A549 treated with AZD2906 at 1 μM for 4 hours (cell line): ENCODE measurements around the gene DES. TPM values are rescaled to one million over a fixed set of nuclear protein-coding genes. Genes with fewer than 3 reads are reported as not detected.

Source experiments
- total RNA-seq: library from RNA; stranded (reverse); fragments of 200-300 nt; extraction: Qiagen RNA extraction; gene quantifications from 5 replicates; pipeline ENCODE4 v1.2.3, GENCODE V29; 2022

The DES gene
- 0.14 to 0.69 TPM (median 0.27 TPM) in 5 replicates for total RNA-seq

DNA sequence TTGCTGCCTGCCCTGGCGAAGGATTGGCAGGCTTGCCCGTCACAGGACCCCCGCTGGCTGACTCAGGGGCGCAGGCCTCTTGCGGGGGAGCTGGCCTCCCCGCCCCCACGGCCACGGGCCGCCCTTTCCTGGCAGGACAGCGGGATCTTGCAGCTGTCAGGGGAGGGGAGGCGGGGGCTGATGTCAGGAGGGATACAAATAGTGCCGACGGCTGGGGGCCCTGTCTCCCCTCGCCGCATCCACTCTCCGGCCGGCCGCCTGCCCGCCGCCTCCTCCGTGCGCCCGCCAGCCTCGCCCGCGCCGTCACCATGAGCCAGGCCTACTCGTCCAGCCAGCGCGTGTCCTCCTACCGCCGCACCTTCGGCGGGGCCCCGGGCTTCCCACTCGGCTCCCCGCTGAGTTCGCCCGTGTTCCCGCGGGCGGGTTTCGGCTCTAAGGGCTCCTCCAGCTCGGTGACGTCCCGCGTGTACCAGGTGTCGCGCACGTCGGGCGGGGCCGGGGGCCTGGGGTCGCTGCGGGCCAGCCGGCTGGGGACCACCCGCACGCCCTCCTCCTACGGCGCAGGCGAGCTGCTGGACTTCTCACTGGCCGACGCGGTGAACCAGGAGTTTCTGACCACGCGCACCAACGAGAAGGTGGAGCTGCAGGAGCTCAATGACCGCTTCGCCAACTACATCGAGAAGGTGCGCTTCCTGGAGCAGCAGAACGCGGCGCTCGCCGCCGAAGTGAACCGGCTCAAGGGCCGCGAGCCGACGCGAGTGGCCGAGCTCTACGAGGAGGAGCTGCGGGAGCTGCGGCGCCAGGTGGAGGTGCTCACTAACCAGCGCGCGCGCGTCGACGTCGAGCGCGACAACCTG, at the start of gene DES:
DES (plus strand) TSS at position 223 of the 857 bp plus-strand sequence; CDS start at position 309, 86 bp downstream.

DNA sequence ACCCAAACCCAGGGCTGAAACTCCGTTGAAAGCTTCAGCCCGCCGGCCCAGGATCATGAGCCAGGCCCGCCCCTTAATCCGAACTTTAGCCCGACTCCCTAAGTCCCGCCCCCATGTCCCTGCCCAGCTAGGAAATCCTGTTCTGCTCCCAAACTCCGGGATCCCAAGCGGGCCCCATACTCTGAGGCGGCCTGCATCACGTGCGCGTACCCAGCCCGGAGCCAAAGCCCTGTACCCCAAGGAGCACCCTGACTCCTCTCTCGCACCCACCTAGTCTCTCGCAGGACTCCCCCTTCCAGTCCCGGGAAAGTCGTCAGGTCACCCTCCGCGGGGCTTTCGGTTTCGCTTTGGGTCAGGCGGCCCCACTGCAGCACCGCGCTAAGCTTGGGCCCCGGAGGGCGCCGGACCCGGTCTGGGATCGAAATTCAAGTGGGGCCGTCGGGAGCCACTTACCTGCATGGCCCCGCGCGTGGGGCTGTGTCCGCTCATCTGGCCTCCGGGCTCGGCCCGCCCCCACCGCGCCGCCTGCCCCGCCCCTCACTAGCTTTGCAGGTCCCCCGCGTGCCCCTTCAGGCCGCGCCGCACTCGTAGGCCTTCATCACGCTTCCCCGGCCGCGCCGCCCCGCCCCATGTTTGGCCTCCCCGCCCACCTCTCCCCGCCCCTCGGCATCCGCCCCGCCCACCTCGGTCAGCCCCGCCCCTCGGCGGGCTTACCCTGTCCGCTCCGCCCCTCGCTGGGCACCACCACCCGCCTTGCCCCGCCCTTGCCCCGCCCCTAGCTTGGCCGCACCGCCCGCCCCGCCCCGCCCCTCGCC, 30.7 kb upstream of the DES start, which contains the start of gene DNPEP:
DNPEP (minus strand) TSS at position 607 of the 815 bp plus-strand sequence; CDS start at position 489, 118 bp downstream.

DNA sequence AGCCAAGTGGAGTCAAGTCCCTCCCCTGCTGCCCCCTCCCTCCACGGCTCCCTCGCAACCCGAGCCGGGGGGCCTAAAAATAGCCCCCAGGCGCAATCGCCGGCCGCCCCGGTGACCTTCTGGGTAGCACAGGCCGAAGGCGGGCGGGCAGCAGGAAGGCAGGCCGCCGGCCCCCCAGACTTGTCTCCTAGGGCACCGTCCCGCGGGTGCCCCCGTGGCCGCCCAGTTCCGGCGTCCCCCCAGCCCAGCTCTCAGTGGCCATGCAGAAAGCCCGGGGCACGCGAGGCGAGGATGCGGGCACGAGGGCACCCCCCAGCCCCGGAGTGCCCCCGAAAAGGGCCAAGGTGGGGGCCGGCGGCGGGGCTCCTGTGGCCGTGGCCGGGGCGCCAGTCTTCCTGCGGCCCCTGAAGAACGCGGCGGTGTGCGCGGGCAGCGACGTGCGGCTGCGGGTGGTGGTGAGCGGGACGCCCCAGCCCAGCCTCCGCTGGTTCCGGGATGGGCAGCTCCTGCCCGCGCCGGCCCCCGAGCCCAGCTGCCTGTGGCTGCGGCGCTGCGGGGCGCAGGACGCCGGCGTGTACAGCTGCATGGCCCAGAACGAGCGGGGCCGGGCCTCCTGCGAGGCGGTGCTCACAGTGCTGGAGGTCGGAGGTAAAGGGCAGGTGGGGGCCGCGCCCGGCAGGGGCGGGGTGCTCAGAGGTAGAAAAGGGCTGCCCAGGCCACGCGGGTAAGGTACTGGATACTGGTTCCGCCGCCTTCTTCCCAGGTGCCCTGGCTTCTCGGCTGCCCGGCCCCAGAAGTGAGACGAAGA, 16.7 kb downstream of the DES start, which contains the start of gene SPEG:
SPEG (plus strand) TSS at position 126 of the 808 bp plus-strand sequence; CDS start at position 261, 135 bp downstream.

Other genes with a start within 250 kb of the DES start
- gene SLC23A3, start 248.3 kb upstream of the DES start, total RNA-seq: 0.13 to 0.63 TPM (median 0.41 TPM) in 5 replicates
- gene CNPPD1, start 241.5 kb upstream of the DES start, total RNA-seq: 39.9 to 49.9 TPM (median 47.1 TPM) in 5 replicates
- gene RETREG2, start 240.1 kb upstream of the DES start, total RNA-seq: 65.5 to 83.4 TPM (median 79.7 TPM) in 5 replicates
- gene ZFAND2B, start 211.6 kb upstream of the DES start, total RNA-seq: 16.7 to 21.2 TPM (median 20.2 TPM) in 5 replicates
- 21.3 to 30.4 TPM (median 27.3 TPM) in 5 replicates for gene ABCB6, start 199.4 kb upstream of the DES start, total RNA-seq
- 39.3 to 45.7 TPM (median 44.4 TPM) in 5 replicates for gene ATG9A, start 188.7 kb upstream of the DES start, total RNA-seq
- gene ANKZF1, start 188.6 kb upstream of the DES start, total RNA-seq: 12.5 to 17.3 TPM (median 15.3 TPM) in 5 replicates
- 5.7 to 6.4 TPM (median 5.8 TPM) in 5 replicates for gene GLB1L, start 172.9 kb upstream of the DES start, total RNA-seq
- 27.6 to 31.6 TPM (median 29.1 TPM) in 5 replicates for gene STK16, start 172.9 kb upstream of the DES start, total RNA-seq
- gene TUBA4B, start 165.1 kb upstream of the DES start, total RNA-seq: 0.10 to 0.32 TPM (median 0.12 TPM) in 5 replicates
- gene TUBA4A, start 164.5 kb upstream of the DES start, total RNA-seq: 225 to 347 TPM (median 253 TPM) in 5 replicates
- 32.4 to 37.7 TPM (median 36.7 TPM) in 5 replicates for gene DNAJB2, start 139.0 kb upstream of the DES start, total RNA-seq
- 0.95 to 1.5 TPM (median 1.3 TPM) in 5 replicates for gene PTPRN, start 109.0 kb upstream of the DES start, total RNA-seq
- not detected in 5 replicates for gene RESP18, start 85.6 kb upstream of the DES start, total RNA-seq
- 56.8 to 62.2 TPM (median 60.4 TPM) in 5 replicates for gene DNPEP, start 30.5 kb upstream of the DES start, total RNA-seq
- 6.5 to 11.6 TPM (median 9.6 TPM) in 5 replicates for gene SPEG, start 16.5 kb downstream of the DES start, total RNA-seq
- 32.4 to 39.4 TPM (median 36.7 TPM) in 5 replicates for gene GMPPA, start 80.5 kb downstream of the DES start, total RNA-seq
- 0.04 to 0.07 TPM (median 0.05 TPM) in 5 replicates for gene ASIC4, start 96.1 kb downstream of the DES start, total RNA-seq
- gene CHPF, start 125.4 kb downstream of the DES start, total RNA-seq: 18.6 to 32.1 TPM (median 31.6 TPM) in 5 replicates
- 0.62 to 1.2 TPM (median 0.96 TPM) in 5 replicates for gene TMEM198, start 125.7 kb downstream of the DES start, total RNA-seq
- 18.7 to 23.2 TPM (median 21.6 TPM) in 5 replicates for gene OBSL1, start 153.2 kb downstream of the DES start, total RNA-seq
- 0.21 to 0.59 TPM (median 0.52 TPM) in 5 replicates for gene INHA, start 153.9 kb downstream of the DES start, total RNA-seq
- gene STK11IP, start 179.5 kb downstream of the DES start, total RNA-seq: 13.0 to 18.4 TPM (median 16.5 TPM) in 5 replicates
- gene SLC4A3, start 209.3 kb downstream of the DES start, total RNA-seq: 2.0 to 3.8 TPM (median 2.9 TPM) in 5 replicates